NCI-H1694 treated with DMSO at 0.1 percent for 48 hours (cell line): ENCODE results near the gene TMEM178A.
"Not testable (repeated sequence)": the region's sequence is repeated elsewhere in the genome, so short reads cannot be mapped to it uniquely, and the experiment has no call there.

Experiments
- DNase-seq: peaks from one replicate; lab custom pipeline; 2025; lab: John Stamatoyannopoulos, UW

TMEM178A gene

GRCh38 chr2:39665811-39666490 lies at the start of gene TMEM178A:
Gene TMEM178A, plus strand, starts transcription at chr2:39665917. Its CDS starts 58 bp downstream, at chr2:39665975.
- DNase-seq: no peak

GRCh38 chr2:39618236-39618635 lies 47.5 kb upstream of the TMEM178A start:
- no peak for DNase-seq

- no peak for DNase-seq
Observed at GRCh38 chr2:39618736-39619135, 47.0 kb upstream of the TMEM178A start.

- DNase-seq: no peak
Observed at GRCh38 chr2:39620067-39620466, 45.6 kb upstream of the TMEM178A start.

- DNase-seq: no peak
Observed at GRCh38 chr2:39621596-39621995, 44.1 kb upstream of the TMEM178A start.

GRCh38 chr2:39622860-39623259 lies 42.9 kb upstream of the TMEM178A start:
- DNase-seq: no peak

GRCh38 chr2:39623917-39624316 lies 41.8 kb upstream of the TMEM178A start:
- peak; percentile 66 for DNase-seq

GRCh38 chr2:39625193-39625926 lies 40.4 kb upstream of the TMEM178A start:
- DNase-seq: no peak

GRCh38 chr2:39625927-39626270 lies 39.8 kb upstream of the TMEM178A start:
- DNase-seq: no peak

- not testable (repeated sequence) for DNase-seq
Observed at GRCh38 chr2:39628346-39628745, 37.4 kb upstream of the TMEM178A start.

GRCh38 chr2:39629646-39630045 lies 36.1 kb upstream of the TMEM178A start:
- no peak for DNase-seq

- no peak for DNase-seq
Observed at GRCh38 chr2:39631256-39631655, 34.5 kb upstream of the TMEM178A start.

GRCh38 chr2:39631718-39632117 lies 34.0 kb upstream of the TMEM178A start:
- DNase-seq: no peak

- DNase-seq: no peak
Observed at GRCh38 chr2:39632876-39633275, 32.8 kb upstream of the TMEM178A start.

- DNase-seq: no peak
Observed at GRCh38 chr2:39636306-39636705, 29.4 kb upstream of the TMEM178A start.

- DNase-seq: no peak
Observed at GRCh38 chr2:39638581-39638980, 27.1 kb upstream of the TMEM178A start.

GRCh38 chr2:39640107-39640506 lies 25.6 kb upstream of the TMEM178A start:
- no peak for DNase-seq

GRCh38 chr2:39640681-39641080 lies 25.0 kb upstream of the TMEM178A start:
- DNase-seq: no peak

GRCh38 chr2:39641635-39642034 lies 24.1 kb upstream of the TMEM178A start:
- DNase-seq: no peak

- no peak for DNase-seq
Observed at GRCh38 chr2:39642051-39642718, 23.5 kb upstream of the TMEM178A start.

- no peak for DNase-seq
Observed at GRCh38 chr2:39645826-39646225, 19.9 kb upstream of the TMEM178A start.

- DNase-seq: no peak
Observed at GRCh38 chr2:39646267-39646666, 19.4 kb upstream of the TMEM178A start.

GRCh38 chr2:39647104-39647765 lies 18.5 kb upstream of the TMEM178A start:
- DNase-seq: no peak
